Measurements from ENCODE around the gene TIAL1.
"Not testable (repeated sequence)": the region's sequence is repeated elsewhere in the genome, so short reads cannot be mapped to it uniquely, and the experiment has no call there.

The TIAL1 gene

GRCh38 chr10:119546009-119546408, 50.8 kb downstream of the TIAL1 start:
- DNase-seq, result no peak

GRCh38 chr10:119545310-119545709, 51.5 kb downstream of the TIAL1 start:
- no peak for DNase-seq

DNA sequence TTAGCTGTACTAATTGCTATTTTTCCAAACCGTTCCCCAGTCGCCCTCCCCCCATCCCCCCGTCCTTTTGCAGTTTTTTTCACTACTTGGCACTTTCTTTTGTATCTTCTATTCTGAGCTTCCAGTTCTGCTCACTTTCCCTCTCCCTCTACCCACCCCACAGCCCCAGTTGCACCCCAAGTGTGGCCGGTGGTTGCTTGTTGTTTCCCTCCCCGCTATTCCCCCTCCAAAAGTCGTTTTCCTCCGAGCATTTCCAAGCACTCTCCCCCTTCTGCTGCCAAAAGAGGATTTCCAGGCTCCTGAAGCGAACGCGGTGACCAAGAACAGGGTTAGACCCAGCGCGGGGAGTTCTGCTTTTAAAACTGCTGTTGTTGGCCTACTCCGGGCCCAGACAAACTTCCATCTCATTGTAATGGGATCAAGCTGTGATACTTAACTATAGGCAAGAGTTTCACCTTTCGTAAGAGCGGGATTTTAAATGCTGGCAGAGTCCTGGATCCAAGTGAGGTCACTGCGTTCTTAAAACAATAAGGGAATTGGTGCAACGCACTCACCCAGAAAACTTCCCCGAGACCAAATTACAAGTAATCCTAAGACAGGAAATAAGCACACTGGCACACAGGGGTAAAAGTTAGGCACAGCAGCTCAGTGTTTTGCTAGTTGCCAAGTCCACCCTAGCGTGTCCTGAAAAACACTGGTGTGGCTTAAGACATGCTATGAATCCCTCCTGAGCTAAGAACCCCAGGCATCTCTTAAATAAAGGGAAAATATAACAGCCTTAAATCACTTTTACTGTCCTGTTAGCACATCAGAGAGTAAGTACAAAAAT, 52.7 kb downstream of the TIAL1 start:
- no peak for DNase-seq

GRCh38 chr10:119542988-119543813, 53.6 kb downstream of the TIAL1 start:
- peak; percentile 42 to 58 for DNase-seq

DNA sequence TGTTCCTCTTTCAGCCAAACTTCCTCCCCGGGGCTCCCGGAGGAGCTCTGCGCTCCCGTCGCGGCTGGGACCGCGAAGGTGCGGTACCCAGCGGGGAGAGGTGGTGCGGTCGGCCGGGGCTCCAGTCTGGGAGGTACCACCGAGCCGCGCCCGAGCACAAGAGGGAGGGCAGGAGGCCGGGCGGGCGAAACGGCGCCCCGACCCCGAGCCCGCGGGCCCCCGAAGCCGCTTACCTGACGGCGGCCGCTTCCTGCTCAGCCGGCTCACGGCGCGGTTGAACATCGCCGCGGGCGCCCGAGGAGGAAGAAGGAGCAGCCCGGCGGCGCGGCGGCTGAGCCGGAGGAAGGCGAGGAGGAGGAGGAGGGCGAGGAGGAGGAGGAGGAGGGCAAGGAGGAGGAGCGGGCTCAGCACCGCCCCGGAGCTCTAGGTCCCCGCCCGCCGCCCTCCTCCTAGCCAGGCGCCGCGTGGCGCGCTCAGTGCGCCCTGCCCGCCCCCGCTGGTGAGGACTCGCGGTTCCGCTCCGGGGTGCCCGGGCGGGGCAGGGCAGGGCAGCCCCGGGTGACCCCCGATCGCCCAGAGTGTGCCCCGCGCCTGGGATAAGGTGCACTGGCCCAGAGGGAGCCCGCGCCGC, 54.3 kb downstream of the TIAL1 start, which contains the start of gene RGS10:
Gene RGS10, minus strand, starts transcription at position 363 of the 631 bp plus-strand sequence. Its CDS starts 81 bp downstream, at position 282.
- peak; percentile 78 to 80 for DNase-seq

GRCh38 chr10:119541459-119542356, 55.1 kb downstream of the TIAL1 start:
- DNase-seq, result peak; percentile 54 to 57

- DNase-seq, result no peak
Measured at GRCh38 chr10:119541046-119541445, 55.7 kb downstream of the TIAL1 start.

GRCh38 chr10:119540038-119540437, 56.7 kb downstream of the TIAL1 start:
- no peak for DNase-seq

DNA sequence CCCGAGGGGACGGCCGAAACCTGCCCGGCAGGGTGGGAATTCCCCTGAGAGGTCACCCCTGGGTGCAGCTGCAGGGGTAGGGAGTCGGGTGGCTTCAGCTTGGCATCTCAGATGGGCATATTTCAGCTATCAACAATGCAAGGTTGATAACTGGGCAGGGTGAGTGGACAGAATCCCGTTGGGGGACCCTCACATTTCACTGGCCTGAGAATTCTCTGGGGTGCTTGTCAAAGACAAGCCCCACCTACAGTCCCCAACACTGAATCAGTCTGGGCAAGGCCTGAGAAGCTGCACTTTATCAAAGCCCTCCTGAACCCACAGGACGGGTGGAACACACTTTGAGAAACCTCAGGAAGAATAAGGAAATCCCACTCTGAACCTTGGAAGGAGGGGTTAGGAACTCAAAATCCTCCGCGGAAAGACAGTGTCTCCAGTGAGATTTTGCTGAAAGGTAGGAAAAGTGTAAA, 57.4 kb downstream of the TIAL1 start:
- no peak for DNase-seq

DNA sequence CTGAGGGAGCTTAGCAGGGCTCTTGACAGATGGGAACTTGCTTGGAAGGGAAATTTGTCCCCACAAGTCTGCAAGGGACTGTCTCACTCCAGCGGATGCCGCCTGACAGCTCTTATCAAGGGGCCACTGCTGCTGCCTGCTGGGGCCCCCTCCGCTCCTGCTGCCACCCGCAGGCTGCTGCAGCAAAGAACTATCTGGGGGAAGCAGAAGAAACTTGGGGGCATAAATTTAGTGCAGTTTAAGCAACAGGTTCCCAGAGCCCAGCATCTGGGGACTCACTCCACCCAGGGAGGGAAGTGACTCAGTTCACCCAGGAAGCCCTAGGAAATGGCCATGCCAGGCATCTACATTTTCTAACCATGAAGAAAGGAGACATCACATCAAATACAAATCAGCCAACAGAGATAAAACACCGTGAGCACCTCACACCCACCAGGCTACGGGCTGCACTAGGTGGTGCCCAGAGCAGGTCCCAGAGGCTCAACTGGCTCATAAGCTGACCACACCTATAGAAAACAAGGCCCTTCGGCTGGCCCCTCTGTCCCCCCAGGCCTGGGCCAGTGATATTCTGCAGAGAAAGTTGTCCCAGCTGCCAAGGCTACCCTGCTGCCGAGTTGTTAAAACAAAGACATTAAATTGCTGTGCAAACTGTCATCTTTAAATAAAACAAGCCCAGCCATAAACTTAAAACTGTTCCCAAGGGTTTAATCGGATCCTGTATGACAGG, 58.0 kb downstream of the TIAL1 start:
- DNase-seq, result no peak

DNA sequence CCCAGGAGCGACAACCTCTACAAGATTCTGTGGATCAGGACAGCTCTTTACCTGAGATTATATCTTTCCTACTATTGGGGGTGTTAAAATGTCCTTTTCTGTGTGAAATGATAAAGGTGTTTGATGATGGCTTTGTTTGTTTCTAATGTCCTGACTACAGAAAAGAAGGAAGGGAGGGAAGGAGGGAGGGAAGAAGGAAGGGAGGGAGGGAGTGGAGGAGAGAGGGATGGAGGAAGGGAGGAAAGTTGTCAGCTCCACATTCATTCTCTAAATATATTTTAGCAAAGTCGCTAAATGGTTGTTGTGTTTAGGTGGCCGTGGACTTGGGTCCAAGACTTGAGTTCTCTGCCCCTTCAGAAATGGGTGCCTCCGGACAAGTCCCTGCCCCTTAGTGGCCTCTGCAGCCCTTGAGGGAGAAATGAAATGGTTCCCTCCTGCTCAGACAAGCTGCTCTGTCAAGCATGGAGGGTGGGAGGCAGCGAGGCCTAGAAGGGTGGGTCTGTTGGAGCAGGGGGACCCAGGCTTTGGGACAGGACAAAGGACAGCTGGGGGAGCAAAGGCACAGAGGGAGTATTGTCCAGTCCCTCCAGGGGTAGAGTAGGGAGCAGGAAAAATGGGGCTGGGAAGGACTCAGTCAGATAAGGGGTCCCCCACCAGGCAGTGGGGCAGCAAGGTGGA, 58.7 kb downstream of the TIAL1 start:
- no peak for DNase-seq

DNA sequence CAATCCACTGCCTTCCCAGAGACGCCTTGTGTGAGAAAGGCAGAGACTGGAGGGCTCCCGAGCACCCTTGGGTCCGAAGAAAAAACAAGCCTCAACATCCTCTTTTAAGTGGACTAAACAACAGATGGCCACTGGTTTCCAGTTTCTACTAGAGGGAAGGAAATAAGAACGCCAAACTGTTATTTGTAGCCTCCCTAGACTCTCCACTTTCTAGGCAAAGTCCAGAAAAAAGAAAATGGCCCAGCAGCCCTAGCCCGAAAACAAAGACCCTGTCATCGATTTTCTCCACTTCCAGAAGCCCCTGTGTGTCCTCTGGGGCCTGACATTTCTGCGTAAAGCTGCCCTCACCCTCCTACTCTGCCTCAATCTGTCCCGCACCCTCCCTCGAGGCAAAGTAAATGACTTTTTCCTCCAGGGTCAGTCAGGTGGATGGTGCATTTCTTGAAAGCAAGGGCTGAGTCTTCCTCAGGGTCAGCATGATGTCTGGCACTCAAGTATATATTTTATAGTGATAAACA, 60.2 kb downstream of the TIAL1 start:
- no peak for DNase-seq

DNA sequence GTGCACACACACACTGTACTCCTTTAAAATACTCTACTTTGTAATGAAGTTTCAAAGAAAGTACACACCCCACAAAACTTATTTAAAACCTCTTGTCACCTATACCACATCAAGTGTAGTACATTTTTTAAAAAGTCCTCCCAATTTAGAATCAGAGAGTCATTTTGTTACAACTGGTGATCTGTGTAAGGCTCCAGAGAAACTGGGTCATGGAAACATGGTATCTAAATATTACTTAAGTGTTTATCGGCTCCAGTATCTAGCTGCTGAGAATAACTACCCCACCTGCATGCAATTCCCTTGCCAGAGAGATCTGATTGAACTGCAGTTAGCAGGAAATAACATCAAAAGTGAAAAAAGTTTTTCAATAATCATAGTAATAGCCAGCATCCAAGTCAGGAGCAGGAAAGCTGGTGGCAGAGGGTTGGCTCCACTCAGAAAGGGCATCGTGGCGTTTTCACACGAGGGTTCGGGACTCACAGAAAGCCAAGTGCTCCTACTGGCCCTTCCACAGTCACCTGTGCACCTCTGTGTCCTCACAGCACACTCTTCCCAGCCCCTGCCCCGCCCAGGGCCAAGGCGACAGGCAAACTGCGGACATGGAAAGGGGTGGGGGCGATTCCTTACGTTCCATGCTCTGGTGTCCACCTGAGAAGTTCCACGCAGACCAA, 60.8 kb downstream of the TIAL1 start:
- no peak for DNase-seq

DNA sequence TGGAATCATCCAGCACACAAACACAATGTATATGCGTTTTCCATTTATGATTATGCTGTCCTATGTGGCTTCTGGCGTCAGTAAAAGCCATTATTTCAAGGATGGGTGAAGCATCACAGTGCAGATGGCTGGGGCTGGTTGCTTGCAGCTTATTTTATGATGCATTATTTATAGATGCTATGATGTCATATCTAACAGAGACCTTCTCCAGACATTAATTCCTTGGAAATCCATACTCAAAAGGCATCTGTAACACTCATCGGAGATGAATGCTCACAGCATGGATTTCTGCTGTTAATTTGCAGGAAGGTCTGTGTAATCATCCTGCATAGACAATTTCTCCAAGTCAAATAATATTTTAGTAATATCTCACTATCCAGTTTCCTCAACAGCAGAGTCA, 61.5 kb downstream of the TIAL1 start:
- DNase-seq, result no peak

DNA sequence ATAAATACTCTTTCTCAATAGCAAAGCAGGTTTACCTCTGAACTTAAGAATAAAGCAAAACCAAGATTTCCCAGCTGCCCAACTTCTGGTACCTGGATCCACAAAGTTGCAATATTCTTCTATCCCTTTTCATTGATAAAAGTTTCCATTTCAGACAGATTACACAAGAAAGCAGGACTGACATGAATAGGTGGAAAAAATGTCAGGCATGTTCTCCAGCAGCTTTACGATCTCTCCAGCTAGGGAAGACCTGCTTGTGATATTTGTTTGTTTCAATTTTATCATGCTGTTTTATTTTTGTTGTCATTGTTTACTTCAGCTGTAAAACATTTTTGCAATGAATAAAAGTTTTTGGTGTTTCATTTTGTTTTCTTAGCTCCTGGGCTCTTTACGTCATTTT, 63.3 kb downstream of the TIAL1 start:
- no peak for DNase-seq

- not testable (repeated sequence) for DNase-seq
Measured at GRCh38 chr10:119532791-119533190, 64.0 kb downstream of the TIAL1 start.

DNA sequence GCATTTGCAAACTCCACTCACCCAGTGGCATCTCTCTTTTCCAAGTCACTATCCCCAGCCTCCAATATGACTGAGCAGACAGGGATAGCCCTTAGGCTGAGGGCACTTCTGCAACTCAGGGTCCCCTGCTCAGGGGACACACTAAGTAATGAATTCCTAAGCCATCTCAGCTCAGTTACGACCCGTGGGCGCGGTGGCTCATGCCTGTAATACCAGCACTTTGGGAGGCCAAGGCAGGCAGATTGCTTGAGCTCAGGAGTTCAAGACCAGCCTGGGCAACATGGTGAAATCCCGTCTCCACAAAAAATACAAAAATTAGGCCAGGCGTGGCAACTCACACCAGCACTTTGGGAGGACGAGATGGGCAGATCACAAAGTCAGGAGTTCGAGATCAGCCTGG, 64.5 kb downstream of the TIAL1 start:
- DNase-seq, result not testable (repeated sequence)

- no peak for DNase-seq
Measured at GRCh38 chr10:119531067-119531466, 65.7 kb downstream of the TIAL1 start.

GRCh38 chr10:119528663-119529237, 68.0 kb downstream of the TIAL1 start:
- DNase-seq, result not testable (repeated sequence)

Data from stimulated activated CD4-positive, alpha-beta T cell treated with anti-CD3 and anti-CD28 coated beads, Interleukin-2, amount 100 ng/mL, for 48 hours (primary cell).